GM19468 (cell line): ENCODE data around the gene CYP4F2.
"Not testable (repeated sequence)": the region's sequence is repeated elsewhere in the genome, so short reads cannot be mapped to it uniquely, and the experiment has no call there.

Experiments used
- ATAC-seq: cut with Tn5 transposase; IDR thresholded peaks from one replicate; pipeline ENCODE4 v1.9.1; 2021; ENCODE audit warnings: mild to moderate bottlenecking, moderate library complexity, moderate number of reproducible peaks; ENCODE audit not compliant: unreplicated experiment; ENCODE audit errors: extremely low read depth

The CYP4F2 gene

DNA sequence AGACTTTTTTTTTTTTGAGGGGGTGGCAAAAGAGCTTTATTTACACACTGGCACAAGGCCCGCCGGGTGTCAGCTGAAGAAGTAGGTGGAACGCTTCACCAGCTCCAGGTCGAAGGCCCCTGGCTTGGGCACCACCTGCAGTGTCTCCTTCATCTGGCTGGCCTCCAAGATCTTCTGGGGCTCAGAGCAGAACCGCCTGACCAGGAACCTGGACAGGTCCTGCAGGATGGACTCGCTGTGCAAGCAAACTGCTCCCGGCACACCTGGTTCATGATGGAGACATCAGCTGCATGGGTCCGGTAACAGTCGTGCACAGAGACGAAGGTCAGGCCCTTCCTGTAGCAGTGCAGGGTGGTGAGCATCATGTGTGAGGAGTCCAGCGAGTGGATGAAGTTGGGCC, 4.4 kb upstream of the CYP4F2 start:
- ATAC-seq: no peak

DNA sequence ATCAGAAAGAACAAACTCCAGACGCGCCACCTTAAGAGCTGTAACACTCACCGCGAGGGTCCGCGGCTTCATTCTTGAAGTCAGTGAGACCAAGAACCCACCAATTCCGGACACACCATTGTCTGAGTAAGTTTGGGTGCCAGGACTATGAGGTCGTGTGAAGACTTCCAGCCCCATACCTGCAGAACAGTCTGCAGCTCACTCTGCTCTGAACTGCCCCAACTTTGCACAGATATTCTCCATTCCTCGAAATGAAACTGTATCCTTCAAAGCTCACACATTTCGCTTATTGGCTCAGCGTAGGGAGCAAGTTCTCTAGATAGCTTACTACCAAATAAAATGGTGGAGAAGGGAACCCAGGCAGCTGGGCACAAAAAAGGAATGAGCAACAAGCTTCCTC, 2.6 kb upstream of the CYP4F2 start:
- ATAC-seq: no peak

DNA sequence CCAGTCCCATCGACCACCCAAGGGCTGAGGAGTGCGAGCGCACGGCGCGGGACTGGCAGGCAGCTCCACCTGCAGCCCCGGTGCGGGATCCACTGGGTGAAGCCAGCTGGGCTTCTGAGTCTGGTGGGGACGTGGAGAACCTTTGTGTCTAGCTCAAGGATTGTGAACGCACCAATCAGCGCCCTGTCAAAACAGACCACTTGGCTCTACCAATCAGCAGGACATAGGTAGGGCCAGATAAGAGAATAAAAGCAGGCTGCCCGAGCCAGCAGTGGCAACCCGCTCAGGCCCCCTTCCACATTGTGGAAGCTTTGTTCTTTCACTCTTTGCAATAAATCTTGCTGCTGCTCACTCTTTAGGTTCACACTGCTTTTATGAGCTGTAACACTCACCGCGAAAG, 2.2 kb upstream of the CYP4F2 start:
- ATAC-seq: not testable (repeated sequence)

- not testable (repeated sequence) for ATAC-seq
Measured at GRCh38 chr19:15899561-15899960, 1.7 kb upstream of the CYP4F2 start.

GRCh38 chr19:15897026-15897737, 692 bp downstream of the CYP4F2 start:
- no peak for ATAC-seq

DNA sequence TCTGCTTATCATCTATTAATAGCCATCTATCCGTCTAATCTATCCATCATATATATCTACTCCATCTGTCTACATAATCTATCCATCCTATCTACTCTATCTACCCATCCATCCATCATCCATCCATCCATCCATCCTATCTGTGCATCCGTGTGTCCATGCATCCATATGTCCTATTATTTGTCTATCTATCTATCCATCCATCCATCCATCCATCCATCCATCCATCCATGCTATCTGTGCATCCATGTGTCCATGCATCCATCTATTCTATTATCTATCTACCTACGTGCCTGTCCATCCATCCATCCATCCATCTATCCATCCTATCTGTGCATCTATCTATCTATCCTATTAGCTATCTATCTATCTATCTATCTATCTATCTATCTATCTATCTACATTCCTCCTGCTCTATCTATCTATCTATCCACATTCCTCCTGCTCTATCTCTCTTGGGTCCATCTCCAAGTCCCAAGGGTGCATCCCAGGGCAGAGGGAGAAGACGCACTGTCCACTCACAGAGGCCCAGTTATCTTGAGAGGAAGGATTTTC, 1.9 kb downstream of the CYP4F2 start:
- ATAC-seq: no peak

DNA sequence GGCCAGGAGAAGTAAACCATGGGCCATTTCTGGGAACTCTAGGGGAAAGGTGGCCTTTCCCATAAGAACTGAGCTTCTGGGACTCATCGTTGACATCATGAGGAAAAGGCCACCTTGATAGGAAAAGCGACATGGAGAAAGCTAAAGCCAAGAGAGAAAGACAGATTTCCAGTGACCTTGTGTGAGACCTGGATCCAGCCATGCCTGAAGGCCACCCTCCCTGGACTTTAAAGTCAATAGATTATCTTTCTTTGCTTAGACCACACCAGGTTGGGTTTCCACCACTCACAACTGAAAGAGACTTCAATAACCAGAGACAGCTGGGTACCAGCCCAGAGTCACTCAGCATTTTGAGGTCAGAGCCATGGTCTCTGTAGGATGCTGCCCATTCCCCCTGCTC, 3.5 kb downstream of the CYP4F2 start:
- no peak for ATAC-seq

- no peak for ATAC-seq
Measured at GRCh38 chr19:15893477-15893876, 4.4 kb downstream of the CYP4F2 start.

GRCh38 chr19:15892012-15892411, 5.9 kb downstream of the CYP4F2 start:
- ATAC-seq: no peak

GRCh38 chr19:15891434-15891833, 6.4 kb downstream of the CYP4F2 start:
- ATAC-seq: no peak

DNA sequence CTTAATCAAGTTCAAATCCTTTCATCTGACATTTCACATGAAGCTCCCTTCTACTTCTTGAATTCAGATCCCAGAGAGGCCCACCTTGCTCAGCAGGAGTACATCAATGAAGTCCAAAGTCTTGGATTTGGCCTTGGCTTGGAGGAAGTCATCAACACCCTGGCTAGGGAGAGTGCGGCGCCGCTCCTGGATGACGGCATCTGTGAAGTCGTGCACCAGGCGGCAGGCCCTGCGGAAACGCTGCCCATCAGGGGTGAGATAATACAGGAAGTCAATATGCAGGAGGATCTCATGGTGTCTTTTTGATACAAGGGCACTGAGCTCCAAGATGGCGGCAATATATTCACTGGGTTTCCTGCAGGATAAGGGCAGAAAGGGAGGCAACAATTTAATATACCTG, 8.5 kb downstream of the CYP4F2 start:
- ATAC-seq: not testable (repeated sequence)

DNA sequence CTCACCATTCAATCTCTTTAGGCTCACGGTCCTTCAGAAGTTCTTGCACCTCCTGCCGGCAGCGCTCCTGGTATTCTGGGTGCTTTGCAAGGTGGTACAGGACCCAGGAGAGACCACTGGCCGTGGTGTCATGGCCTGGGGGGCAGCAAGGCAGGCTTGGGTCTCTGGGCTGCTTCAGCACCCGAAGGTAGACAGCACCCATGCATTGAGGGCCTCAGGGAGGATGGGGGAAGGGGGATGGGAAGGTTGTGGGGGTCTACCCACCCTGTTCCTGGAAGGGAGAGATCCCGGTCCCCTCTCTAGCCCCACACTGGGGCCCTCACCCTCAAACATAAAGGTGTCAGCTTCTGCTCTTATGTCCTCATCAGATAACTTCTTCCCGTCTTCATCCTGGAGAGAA, 12.0 kb downstream of the CYP4F2 start:
- no peak for ATAC-seq

GRCh38 chr19:15885167-15885566, 12.7 kb downstream of the CYP4F2 start:
- no peak for ATAC-seq

GRCh38 chr19:15883329-15883728, 14.5 kb downstream of the CYP4F2 start:
- not testable (repeated sequence) for ATAC-seq

DNA sequence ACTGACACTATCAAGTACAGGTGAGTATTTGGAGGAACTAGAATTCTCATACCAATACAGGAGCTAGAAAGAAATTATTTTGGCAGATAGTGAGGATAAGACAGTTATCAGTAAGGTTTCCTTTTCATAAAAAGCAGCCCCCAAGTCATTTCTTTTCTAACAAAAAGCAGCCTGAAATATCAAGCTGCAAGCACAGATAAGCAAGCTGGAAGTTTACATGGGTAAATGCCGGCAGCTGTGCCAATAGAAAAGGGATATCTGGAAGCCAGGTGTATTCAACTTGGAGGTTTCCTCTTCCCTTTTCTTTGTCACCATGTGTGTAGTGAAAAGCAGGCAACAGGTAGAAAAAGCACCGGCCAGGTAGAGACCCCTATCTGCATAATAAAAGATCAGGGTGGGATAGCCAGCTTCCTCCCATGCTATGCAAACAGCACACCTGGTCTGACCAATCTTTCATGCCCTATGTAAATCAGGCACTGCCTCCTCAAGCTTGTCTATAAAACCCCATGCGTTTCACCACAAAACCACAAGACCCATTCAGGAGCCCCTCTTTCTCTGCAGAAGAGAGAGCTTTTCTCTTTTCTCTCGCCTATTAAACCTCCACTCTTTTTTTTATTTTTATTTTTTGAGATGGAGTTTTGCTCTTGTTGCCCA, 22.9 kb downstream of the CYP4F2 start:
- ATAC-seq: no peak

DNA sequence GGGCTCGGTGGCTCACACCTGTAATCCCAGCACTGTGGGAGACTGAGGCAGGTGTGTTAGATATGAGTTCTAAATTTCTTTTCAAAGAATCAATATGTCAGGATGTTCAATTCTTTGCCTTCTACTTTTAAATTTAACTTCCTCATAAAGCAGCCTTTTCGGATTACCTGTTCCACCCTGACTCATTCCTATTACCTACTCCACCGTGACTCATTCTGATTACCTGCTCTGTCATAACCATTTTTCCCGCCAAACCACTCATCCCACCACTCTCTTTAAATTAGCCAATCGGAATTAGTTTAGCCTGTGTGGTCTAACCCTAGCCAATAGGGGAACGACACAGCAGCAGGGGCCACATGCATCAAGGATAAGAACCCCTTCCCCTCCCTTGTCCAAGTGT, 24.1 kb downstream of the CYP4F2 start:
- not testable (repeated sequence) for ATAC-seq

- ATAC-seq: no peak
Measured at GRCh38 chr19:15871570-15871969, 26.3 kb downstream of the CYP4F2 start.

GRCh38 chr19:15869873-15870272, 28.0 kb downstream of the CYP4F2 start:
- ATAC-seq: no peak

GRCh38 chr19:15869109-15869555, 28.7 kb downstream of the CYP4F2 start:
- no peak for ATAC-seq

GRCh38 chr19:15866636-15867035, 31.2 kb downstream of the CYP4F2 start:
- ATAC-seq: no peak

GRCh38 chr19:15864824-15865223, 33.0 kb downstream of the CYP4F2 start:
- no peak for ATAC-seq

- no peak for ATAC-seq
Measured at GRCh38 chr19:15863272-15863671, 34.6 kb downstream of the CYP4F2 start.
